ENCODE results near the gene COPB2. TPM values are rescaled to one million over a fixed set of nuclear protein-coding genes. Genes with fewer than 3 reads are reported as not detected.

The COPB2 gene
- total and polyA plus RNA-seq, 10 of the 15 experiments (the other 5 are each of a cell fraction or from before 2014, with no cell fraction given) = 51.3 to 143 (median 116) TPM

GRCh38 chr3:139346771-139347170 is 42.7 kb downstream of the COPB2 start (continued):
- TF ChIP-seq NKRF (conservative IDR thresholded peaks at IDR 0.05) (no peak), SIN3A (IDR thresholded peaks at IDR 0.05; ENCODE audit: low read depth, low read length) (no peak), BCL3 (IDR thresholded peaks at IDR 0.05; ENCODE audit: borderline replicate concordance, insufficient read depth, low read depth, low read length, poor library complexity, severe bottlenecking) (no peak)

- H4K20me1 ChIP-seq (ENCODE audit: control insufficient read depth, insufficient read depth) = no peaks in the 10 kb centered on the region
- FAIRE-seq (peak; percentile 98), ATAC-seq (peak; percentile 99), DNase-seq (ENCODE audit: low read depth, low spot score) (peak; percentile 65)
- no peaks in the 10 kb centered on the region for H3K4me1 ChIP-seq (ENCODE audit: control insufficient read depth, insufficient read depth, low read length)
- in situ Hi-C loops (cut with MboI) = loop anchor here (10.0 kb wide), 1 partner anchor 639 kb away; no protein-coding TSS in a partner anchor
- POLR2A ChIA-PET = interaction anchor here (0.7 to 1.8 kb wide), 4 partner anchors 10 to 37 kb away, joined by 4 to 5 read pairs (median 4); no protein-coding TSS in a partner anchor
- peak within 1 kb of the TSS; percentile 94 for H3K9ac ChIP-seq (ENCODE audit: control insufficient read depth, insufficient read depth, low read length)
- 1% methylated on average over 37 of the region's 37 CpGs for WGBS (ENCODE audit: insufficient coverage, insufficient replicate concordance, low lambda C conversion rate, missing lambda C conversion rate)
- H2AFZ ChIP-seq (ENCODE audit: control insufficient read depth, low read depth, low read length) = peak within 1 kb of the TSS; percentile 90
- SMC1A ChIA-PET (ENCODE audit: uncharacterized antibody, unreplicated experiment) = interaction anchor here (1.4 kb wide), 1 partner anchor 17 kb away, joined by 4 read pairs; no protein-coding TSS in a partner anchor
- peaks cover 23% of the 10 kb centered on the region for H3K79me2 ChIP-seq (ENCODE audit: control insufficient read depth, insufficient read depth, low read length)
- CTCF ChIA-PET = interaction anchor here (1.0 to 1.3 kb wide), 2 partner anchors 9 to 428 kb away, joined by 4 to 6 read pairs; no protein-coding TSS in a partner anchor
- intact Hi-C loops (cut with micrococcal nuclease; ENCODE audit: unreplicated experiment) = no loop called here
- BruUV-seq (replicated peaks) = no TSS peak
- H3K9me3 ChIP-seq (replicated peaks; ENCODE audit: control insufficient read depth, insufficient read depth, low read length) = no peaks in the 10 kb centered on the region; the same call in 2 of the 3 replicates
- RAD21 ChIA-PET (ENCODE audit: unreplicated experiment) = no interaction called here
- no peaks in the 10 kb centered on the region for H3K27me3 ChIP-seq (replicated peaks in 1 of 2; ENCODE audit: control insufficient read depth in 2 of 2, insufficient read depth in 2 of 2, low read length in 1 of 2)
- peaks cover 1% of the 10 kb centered on the region in 2 experiments; a peak in 3 of 4 replicates for H3K36me3 ChIP-seq (ENCODE audit: control insufficient read depth in 2 of 2, insufficient read depth in 2 of 2, low read length in 1 of 2)
- H3K4me2 ChIP-seq (ENCODE audit: control insufficient read depth, insufficient read depth) = peak within 1 kb of the TSS; percentile 86
- peak within 1 kb of the TSS; percentile 93 for H3K27ac ChIP-seq (ENCODE audit: control insufficient read depth, insufficient read depth)
- peak within 1 kb of the TSS; percentile 98 for H3K4me3 ChIP-seq
- no peak for TF ChIP-seq ZNF622 (IDR thresholded peaks at IDR 0.05)
- no peak for TF ChIP-seq BCL11A (IDR thresholded peaks at IDR 0.05; ENCODE audit: low read depth, low read length)
- TF ChIP-seq POLR2AphosphoS5 (IDR thresholded peaks at IDR 0.05; ENCODE audit: low read length) = peak; percentile 89
- TF ChIP-seq RFX5 (IDR thresholded peaks at IDR 0.05; ENCODE audit: low read depth, low read length) = no peak
- TF ChIP-seq SPI1 (IDR thresholded peaks at IDR 0.05; ENCODE audit: borderline replicate concordance, insufficient read depth, low read depth, low read length) = 0 out of 2 replicates have a peak, but pooled peaks have one; percentile 12
- peak; percentile 97 for TF ChIP-seq ZBTB40 (IDR thresholded peaks at IDR 0.05; ENCODE audit: borderline replicate concordance)
- TF ChIP-seq NFIC (IDR thresholded peaks at IDR 0.05; ENCODE audit: low read depth, low read length) = no peak
These were observed 45.3 kb downstream of the COPB2 start, which contains the start of gene MRPS22 for GRCh38 chr3:139343895-139344856. MRPS22 (plus strand) TSS chr3:139344020; CDS start chr3:139344027, 7 bp downstream.
